SK-N-SH (cell line): ENCODE results near the gene SORCS3.

Source experiments
- CHD2 ChIP-seq: fragments of 150-350 bp; IDR thresholded peaks from 2 replicates; pipeline ENCODE4 v1.6.1; 2018; ENCODE audit warnings: low read length; ENCODE audit not compliant: partially characterized antibody
- MEF2A ChIP-seq: IDR thresholded peaks from 2 replicates; pipeline ENCODE4 v1.4.0; 2012; ENCODE audit warnings: low read depth, borderline replicate concordance
- NRF1 ChIP-seq: IDR thresholded peaks from 2 replicates; pipeline ENCODE4 v1.6.1; 2012; ENCODE audit warnings: low read depth, mild to moderate bottlenecking, low read length
- POLR2AphosphoS5 ChIP-seq: IDR thresholded peaks from 2 replicates; pipeline ENCODE4 v1.6.1; 2012; ENCODE audit warnings: low read depth, low read length
- RAD21 ChIP-seq: IDR thresholded peaks from 2 replicates; pipeline ENCODE4 v1.6.1; 2012; ENCODE audit warnings: mild to moderate bottlenecking, low read length
- SMC3 ChIP-seq: IDR thresholded peaks from 2 replicates; pipeline ENCODE4 v1.6.1; 2012; ENCODE audit warnings: low read depth, low read length, improper control_type of control experiment
- TCF12 ChIP-seq: IDR thresholded peaks from 2 replicates; pipeline ENCODE4 v1.4.0; 2012
- TEAD4 ChIP-seq: IDR thresholded peaks from 2 replicates; pipeline ENCODE4 v1.4.0; 2012; ENCODE audit warnings: mild to moderate bottlenecking, borderline replicate concordance; ENCODE audit not compliant: insufficient read depth
- TF ChIP-seq, protein P1 (sequence below): fragments of 200-600 bp; sonication (generic); IDR thresholded peaks from 2 replicates; pipeline ENCODE4 v1.6.1; 2017; ENCODE audit warnings: antibody characterized with exemption, mild to moderate bottlenecking, moderate library complexity
- TF ChIP-seq, protein P2 (sequence below): IDR thresholded peaks from 2 replicates; pipeline ENCODE4 v1.6.1; 2012; ENCODE audit warnings: mild to moderate bottlenecking, low read depth, low read length, moderate library complexity

DNA sequence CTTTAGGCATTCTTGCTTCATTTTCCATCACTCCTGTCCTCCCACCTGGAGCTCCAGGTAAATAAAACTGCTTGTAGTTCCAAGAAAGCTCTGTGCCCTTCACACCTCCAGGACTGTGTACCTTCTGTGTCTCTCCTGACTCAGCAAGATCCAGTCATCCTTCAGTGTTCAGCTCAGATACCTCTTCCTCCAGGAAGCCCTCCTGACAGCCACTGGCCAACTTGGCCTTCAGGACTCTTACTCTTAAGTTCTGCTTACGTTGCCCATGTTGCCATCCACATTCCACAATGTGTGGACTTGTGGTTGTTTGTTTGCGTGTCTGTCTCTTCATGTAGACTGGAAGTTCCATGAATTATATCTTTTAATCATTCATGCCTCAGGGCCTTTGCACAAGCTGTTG lies 48.0 kb downstream of the SORCS3 start:
- TF ChIP-seq, protein P1, sequence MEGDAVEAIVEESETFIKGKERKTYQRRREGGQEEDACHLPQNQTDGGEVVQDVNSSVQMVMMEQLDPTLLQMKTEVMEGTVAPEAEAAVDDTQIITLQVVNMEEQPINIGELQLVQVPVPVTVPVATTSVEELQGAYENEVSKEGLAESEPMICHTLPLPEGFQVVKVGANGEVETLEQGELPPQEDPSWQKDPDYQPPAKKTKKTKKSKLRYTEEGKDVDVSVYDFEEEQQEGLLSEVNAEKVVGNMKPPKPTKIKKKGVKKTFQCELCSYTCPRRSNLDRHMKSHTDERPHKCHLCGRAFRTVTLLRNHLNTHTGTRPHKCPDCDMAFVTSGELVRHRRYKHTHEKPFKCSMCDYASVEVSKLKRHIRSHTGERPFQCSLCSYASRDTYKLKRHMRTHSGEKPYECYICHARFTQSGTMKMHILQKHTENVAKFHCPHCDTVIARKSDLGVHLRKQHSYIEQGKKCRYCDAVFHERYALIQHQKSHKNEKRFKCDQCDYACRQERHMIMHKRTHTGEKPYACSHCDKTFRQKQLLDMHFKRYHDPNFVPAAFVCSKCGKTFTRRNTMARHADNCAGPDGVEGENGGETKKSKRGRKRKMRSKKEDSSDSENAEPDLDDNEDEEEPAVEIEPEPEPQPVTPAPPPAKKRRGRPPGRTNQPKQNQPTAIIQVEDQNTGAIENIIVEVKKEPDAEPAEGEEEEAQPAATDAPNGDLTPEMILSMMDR, result no peak
- no peak for TF ChIP-seq NRF1
- TF ChIP-seq TEAD4, result no peak
- TF ChIP-seq, protein P2, sequence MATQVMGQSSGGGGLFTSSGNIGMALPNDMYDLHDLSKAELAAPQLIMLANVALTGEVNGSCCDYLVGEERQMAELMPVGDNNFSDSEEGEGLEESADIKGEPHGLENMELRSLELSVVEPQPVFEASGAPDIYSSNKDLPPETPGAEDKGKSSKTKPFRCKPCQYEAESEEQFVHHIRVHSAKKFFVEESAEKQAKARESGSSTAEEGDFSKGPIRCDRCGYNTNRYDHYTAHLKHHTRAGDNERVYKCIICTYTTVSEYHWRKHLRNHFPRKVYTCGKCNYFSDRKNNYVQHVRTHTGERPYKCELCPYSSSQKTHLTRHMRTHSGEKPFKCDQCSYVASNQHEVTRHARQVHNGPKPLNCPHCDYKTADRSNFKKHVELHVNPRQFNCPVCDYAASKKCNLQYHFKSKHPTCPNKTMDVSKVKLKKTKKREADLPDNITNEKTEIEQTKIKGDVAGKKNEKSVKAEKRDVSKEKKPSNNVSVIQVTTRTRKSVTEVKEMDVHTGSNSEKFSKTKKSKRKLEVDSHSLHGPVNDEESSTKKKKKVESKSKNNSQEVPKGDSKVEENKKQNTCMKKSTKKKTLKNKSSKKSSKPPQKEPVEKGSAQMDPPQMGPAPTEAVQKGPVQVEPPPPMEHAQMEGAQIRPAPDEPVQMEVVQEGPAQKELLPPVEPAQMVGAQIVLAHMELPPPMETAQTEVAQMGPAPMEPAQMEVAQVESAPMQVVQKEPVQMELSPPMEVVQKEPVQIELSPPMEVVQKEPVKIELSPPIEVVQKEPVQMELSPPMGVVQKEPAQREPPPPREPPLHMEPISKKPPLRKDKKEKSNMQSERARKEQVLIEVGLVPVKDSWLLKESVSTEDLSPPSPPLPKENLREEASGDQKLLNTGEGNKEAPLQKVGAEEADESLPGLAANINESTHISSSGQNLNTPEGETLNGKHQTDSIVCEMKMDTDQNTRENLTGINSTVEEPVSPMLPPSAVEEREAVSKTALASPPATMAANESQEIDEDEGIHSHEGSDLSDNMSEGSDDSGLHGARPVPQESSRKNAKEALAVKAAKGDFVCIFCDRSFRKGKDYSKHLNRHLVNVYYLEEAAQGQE, result no peak
- TF ChIP-seq TCF12, result no peak
- no peak for TF ChIP-seq RAD21
- TF ChIP-seq CHD2, result no peak
- TF ChIP-seq POLR2AphosphoS5, result no peak
- TF ChIP-seq MEF2A, result no peak
- no peak for TF ChIP-seq SMC3
